ENCODE measurements around the gene SYNGR1.
"Not testable (repeated sequence)": the region's sequence is repeated elsewhere in the genome, so short reads cannot be mapped to it uniquely, and the experiment has no call there.

Gene SYNGR1

DNA sequence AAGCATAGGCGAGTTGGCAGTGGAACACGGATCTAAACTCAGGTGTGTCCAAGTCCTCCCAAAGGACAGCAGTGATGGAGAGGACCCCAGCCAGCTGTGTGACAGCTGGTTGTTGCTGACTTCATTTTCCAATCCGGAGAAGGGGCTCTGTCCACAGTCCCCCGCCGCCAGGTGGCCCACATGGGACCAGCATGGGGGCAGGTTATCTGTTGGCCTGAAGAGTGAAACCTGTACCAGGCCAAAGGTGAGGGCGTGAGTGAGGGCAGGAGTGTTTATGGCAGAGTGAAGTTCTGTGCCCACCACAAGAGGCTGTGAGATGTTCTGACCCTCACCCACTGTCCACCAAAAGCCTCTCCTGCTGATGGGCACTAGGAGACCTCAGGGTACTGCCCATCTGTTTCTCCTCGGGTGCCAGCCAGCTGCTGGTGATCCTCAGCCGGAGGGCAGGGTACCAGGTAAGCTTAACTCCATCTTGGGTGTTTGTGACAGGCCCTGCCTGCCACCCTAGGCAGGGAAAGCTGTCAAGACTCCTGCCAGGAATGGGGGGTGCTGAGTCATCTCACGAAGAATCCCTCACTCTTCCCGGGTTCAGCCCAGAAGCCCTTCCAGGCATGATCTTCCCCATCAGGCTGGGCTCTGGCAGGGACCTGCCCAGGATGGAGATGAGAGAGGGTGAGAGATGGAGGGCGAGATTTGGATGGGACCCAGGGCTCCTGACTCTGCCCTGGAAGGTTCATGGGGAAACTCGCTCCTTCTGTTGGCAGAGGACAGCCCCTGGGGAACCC lies 34.2 kb downstream of the SYNGR1 start:
- in situ Hi-C loops (cut with HindIII; ENCODE audit: low pct_ligation_motif_present, low pct_unique_long_range_greater_than_20kb, low sequenced_read_pairs) = loop anchor here (25.0 kb wide), 1 partner anchor 103 kb away; no protein-coding TSS in a partner anchor

DNA sequence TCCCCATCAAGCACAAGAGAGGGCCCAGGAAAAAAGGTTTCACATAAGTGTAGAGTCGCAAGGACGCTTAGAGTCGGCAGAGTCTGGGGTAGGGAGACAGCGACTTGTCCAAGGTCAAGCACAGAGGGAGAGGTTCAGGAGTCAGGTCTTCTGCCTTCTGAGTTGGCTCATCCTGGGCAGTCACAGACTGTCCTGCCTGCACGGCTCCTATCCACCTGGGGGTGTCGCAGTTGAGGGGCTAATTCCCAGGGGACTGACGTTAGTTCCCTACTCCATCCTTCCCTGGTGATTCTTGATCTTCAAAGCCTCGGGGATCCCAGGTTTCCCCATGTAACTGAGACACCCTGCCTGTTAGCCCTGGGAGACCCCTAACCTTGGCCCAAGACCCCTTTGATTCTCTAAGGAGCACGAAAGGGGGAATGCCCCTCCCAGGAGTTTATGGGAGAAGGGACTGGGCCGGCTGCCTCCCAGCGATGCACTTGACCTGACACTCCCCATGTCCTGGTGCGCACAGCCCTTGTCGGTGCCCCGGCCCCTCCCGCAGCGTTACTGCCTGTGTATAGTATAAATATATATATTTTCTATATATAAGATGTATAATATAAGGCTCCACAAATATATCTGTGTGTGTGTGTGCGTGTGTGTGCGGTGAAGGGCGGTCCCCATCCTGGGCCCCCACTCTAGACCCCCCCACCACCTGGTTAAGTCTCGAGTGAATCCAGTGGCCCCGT lies 35.1 kb downstream of the SYNGR1 start:
- in situ Hi-C loops (cut with HindIII; ENCODE audit: low pct_ligation_motif_present, low pct_unique_long_range_greater_than_20kb, low sequenced_read_pairs) = loop anchor here (25.0 kb wide), 1 partner anchor 102 kb away; no protein-coding TSS in a partner anchor
- DNase-seq = no peak

More for the DNA sequence above, 34.2 kb downstream of the SYNGR1 start:
- DNase-seq = no peak

DNA sequence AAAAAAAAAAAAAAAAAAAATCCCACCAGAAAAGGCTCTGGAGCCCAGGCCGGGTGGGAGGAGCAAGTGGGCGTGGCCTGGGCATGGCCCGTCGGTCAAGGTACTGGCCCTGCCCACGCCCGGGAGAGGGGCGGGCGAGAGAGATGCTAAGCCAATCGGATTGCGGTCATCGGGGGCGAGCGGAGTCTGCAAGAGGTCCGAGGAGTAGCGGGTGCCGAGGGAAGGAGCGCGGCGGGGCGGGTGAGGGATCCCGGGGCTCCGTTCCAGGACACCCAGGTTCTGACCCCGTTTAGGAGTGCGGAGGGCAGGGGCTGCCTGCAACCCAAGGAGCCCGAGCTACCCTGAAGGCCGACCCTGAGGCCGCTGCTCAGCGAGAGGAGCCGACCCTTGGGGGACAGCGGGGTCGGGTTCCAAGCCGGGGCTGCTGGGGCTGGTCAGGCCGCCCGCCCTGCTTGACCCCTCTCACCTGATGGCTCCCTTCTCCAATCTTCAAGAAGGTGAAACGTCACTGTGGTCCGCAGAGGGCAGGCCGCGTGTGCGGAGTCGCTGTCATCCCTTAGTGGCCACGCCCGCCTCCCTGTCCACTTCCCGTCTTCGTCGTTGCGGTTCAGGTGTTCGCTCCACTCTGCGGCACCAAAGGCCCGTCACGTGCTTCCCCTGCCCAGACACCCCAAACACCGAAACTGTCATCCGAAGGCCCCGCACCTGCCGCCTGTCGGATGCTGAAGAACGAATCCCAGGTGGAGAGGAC lies 38.6 kb downstream of the SYNGR1 start:
- DNase-seq = peak; percentile 88
- in situ Hi-C loops (cut with HindIII; ENCODE audit: low pct_ligation_motif_present, low pct_unique_long_range_greater_than_20kb, low sequenced_read_pairs) = loop anchor here (25.0 kb wide), 1 partner anchor 99 kb away; no protein-coding TSS in a partner anchor

DNA sequence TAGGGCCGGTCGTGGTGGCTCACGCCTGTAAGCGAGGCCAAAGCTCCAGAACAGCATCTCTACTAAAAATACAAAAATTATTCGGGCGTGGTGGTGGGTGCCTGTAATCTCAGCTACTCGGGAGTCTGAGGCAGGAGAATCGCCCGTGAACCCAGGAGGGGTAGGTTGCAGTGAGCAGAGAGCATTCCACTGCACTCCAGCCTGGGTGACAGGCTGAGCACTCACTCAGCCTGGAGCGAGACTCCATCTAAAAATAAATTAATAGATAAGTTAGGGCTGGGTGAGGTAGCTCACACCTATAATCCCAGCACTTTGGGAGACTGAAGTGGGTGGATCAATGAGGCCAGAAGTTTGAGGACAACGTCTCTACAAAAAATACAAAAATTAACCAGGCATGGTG lies 39.6 kb downstream of the SYNGR1 start:
- DNase-seq = no peak
- in situ Hi-C loops (cut with HindIII; ENCODE audit: low pct_ligation_motif_present, low pct_unique_long_range_greater_than_20kb, low sequenced_read_pairs) = loop anchor here (25.0 kb wide), 1 partner anchor 98 kb away; no protein-coding TSS in a partner anchor

DNA sequence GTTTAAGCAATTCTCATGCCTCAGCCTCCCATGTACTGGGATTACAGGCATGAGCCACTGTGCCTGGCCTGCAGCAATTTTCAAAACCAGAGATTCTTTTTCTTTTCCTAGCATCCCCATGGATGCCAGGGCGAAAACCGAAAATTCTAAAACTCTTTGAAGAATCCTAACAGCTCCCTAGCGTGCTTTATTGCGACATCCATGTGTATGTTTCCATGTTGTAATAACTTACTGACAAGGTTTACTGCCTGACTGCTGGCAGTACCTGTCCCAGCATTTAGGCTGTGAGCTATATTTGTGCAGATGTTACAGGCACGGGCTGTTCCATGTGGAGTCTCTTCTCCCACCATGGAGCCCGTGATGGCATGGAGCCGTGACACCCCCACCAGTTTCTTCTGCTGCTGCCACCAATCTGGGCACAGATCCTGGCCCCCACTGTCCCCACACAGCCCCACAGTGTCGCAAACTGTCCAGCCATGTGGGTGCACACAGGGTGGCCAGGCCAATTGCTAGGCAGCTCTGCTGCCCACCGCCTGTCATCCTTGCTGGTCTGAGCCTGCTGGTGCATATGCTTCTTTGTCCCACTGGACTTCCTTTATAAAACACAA lies 42.7 kb downstream of the SYNGR1 start:
- in situ Hi-C loops (cut with HindIII; ENCODE audit: low pct_ligation_motif_present, low pct_unique_long_range_greater_than_20kb, low sequenced_read_pairs) = loop anchor here (25.0 kb wide), 1 partner anchor 95 kb away; no protein-coding TSS in a partner anchor
- DNase-seq = no peak

DNA sequence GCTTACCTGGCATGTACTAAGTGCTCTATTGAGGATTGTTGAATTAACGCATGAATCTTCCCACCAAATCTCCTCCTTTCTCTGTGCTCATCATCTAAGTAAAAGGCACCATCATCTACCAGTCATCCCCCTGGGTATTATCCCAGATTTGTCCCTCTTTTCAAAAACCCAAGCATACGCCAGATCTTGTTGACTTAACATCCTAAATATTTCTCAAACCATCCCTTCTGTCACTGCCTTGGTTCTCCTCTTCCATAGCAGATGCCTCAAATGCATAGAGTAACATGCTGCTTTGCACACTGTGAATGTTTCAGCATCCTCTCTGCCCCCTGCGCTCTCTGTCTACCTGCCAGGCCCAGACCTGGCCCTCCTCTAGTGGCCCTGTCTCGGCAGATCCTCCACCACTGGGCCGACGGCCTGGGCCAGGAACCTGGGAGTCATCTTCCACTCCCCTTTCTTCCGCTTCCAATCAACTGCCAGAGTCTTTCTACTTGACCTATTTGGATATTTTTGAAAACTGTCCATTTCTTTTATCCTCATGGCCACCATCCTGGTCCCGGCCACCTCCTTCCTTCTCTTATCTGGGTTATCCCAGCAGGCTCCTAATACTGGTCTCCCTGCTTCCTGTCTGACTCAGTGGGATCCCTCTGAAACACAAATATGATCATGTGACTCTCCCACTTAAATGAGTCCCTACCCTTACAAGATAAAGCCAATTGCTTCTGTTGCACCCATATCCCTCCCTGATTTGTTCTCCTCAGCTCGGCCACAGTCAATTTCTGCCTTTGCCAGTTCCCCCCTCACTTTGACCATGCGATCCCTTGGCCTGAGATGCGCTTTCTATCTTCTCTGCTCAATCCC lies 46.4 kb downstream of the SYNGR1 start:
- in situ Hi-C loops (cut with HindIII; ENCODE audit: low pct_ligation_motif_present, low pct_unique_long_range_greater_than_20kb, low sequenced_read_pairs) = loop anchor here (25.0 kb wide), 1 partner anchor 91 kb away; no protein-coding TSS in a partner anchor
- no peak for DNase-seq

DNA sequence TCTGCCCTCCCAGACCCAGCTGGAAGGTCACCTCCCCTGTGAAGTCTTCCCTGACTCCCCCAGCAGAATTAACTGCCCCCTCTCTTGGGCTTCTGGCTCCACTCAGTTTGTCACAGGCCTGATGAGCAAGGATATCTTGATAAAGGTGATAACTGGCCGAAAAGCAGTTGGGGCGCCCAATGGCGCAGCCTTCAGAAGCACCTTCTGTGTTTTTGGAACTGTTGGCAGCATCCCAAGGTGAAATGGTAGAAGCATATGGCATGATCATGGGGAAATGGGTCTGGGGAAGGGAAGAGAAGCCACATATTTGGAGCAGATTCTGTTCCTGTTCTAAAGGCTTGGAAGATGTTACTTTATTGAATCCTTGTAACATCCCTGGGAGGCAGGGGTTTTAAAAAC lies 47.0 kb downstream of the SYNGR1 start:
- no peak for DNase-seq
- in situ Hi-C loops (cut with HindIII; ENCODE audit: low pct_ligation_motif_present, low pct_unique_long_range_greater_than_20kb, low sequenced_read_pairs) = loop anchor here (25.0 kb wide), 1 partner anchor 91 kb away; no protein-coding TSS in a partner anchor

DNA sequence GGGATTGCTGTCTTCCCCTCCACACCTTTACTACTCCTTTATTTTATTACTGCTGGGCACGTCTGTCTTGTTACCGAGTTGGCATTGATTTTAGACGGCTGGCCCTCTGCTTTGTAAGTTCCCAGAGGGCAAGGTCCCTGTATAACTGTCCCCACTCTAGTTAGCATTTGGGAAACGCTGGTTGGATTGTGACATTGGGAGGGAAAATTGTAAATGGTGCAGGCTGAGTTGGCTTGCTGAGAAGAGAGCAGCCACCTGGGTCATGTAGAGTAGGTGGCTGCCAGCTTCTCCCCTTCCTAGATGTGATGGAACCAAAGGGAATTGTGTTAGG lies 51.5 kb downstream of the SYNGR1 start:
- in situ Hi-C loops (cut with HindIII; ENCODE audit: low pct_ligation_motif_present, low pct_unique_long_range_greater_than_20kb, low sequenced_read_pairs) = no loop called here
- DNase-seq = no peak

DNA sequence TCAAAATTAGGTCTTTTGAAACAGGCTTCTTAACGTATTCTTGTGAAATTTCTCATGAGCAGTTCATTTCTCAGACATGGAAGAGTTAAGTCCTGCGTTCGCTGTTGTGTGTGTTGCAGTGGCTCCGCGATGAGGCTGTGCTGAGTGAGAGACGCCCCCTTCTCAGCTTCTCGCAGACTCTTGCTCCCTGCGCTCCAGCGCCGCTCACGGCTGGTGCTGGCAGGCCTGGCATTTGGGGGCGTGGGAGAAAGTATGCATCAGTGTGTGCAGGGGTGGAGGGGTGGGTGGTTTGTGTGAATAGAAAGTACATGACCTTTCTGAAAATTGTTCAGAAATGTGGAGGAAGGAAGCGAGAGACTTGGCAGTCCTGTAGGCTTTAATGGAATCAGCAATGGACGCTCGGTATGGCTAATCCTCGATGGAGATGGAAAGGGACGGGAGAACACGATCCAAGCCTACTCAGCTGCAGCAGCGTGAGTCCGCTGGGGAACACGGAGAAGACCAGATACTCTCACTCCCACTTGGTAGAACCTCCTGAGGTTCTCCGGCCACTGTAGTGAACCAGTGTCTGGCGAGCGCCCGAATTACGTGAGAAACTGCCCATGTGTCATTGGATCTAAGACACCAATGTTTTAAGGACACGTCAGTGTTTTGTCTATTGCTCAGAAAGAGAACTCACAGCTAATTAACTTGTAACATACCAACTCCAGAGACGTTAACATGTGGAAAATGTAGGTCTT lies 55.7 kb downstream of the SYNGR1 start:
- in situ Hi-C loops (cut with HindIII; ENCODE audit: low pct_ligation_motif_present, low pct_unique_long_range_greater_than_20kb, low sequenced_read_pairs) = no loop called here
- DNase-seq = no peak

DNA sequence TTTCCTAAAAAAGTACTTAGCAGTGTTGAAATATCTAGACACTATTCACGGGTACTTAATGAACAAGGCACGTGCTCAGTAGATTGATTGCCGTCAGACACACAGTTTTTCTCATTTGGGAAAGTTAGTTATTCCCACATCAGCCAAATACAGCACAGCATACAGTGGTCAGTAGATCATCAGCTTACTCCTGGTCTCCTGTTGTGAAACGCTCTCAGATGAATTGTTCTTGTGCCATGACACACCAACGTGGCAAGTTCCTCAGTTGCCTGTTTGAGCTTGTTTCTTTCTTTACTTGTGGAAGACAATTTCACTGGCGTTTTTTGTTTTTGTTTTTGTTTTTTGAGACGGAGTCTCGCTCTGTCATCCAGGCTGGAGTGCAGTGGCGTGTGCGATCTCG lies 58.4 kb downstream of the SYNGR1 start:
- in situ Hi-C loops (cut with HindIII; ENCODE audit: low pct_ligation_motif_present, low pct_unique_long_range_greater_than_20kb, low sequenced_read_pairs) = no loop called here
- no peak for DNase-seq

DNA sequence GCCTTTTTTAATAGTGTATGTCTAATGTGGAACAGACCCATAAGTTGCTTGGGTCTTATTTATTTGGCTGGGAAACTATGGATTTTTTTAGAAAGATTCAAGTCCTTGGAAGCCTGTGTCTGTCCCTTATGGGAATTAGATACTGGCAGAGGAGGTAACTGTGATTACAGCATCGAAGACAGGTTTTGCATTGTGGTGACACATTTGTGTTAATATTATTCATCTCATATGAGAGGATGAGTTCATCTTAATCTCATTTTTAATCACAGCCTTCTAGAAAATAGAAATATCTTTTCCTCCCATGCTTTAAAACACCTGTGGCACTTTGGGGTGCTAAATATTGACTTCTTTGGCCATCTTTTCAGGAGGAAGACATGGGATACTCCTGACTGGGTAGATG lies 59.0 kb downstream of the SYNGR1 start:
- in situ Hi-C loops (cut with HindIII; ENCODE audit: low pct_ligation_motif_present, low pct_unique_long_range_greater_than_20kb, low sequenced_read_pairs) = no loop called here
- DNase-seq = no peak

DNA sequence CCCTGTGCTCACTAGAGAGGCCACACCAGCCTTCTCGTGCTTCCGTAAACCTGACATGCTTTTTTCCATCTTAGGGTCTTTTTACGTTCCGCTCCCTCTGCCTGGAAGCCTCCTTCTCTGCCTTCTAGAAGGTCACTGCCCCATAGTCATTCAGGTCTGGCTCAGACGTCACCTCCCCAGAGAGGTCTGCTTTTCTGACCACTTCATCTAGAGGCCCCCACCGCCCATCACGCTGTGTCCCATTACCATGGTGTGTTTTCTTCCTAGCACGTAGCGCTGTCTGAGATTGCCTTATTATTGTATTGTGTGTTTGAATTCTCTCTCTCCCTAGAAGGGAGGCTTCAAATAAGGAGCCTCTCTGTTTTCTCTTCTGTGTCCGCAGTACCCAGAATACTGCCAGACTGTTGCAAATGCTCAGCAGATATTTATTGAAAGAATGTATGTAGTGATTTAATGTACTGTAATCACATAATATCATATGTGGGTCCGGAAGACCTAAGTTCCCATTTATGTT lies 59.8 kb downstream of the SYNGR1 start:
- in situ Hi-C loops (cut with HindIII; ENCODE audit: low pct_ligation_motif_present, low pct_unique_long_range_greater_than_20kb, low sequenced_read_pairs) = no loop called here
- no peak for DNase-seq

DNA sequence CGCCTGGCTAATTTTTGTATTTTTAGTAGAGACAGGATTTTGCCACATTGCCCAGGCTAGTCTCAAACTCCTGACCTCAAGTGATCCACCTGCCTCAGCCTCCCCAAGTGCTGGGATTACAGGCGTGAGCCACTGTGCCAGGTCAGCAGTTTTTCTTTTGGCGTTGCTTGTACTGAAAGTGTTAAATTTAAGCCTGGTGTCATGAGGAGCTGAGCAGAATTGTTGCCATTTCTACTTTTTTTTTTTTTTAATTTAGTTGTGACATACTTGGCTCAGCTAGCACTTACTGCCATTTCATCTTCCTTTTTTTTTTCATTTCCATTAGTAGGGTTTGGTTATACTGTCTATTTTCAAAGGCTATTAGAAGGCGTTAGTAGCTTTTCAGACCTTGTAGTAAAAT lies 60.5 kb downstream of the SYNGR1 start:
- DNase-seq = no peak
- in situ Hi-C loops (cut with HindIII; ENCODE audit: low pct_ligation_motif_present, low pct_unique_long_range_greater_than_20kb, low sequenced_read_pairs) = no loop called here

DNA sequence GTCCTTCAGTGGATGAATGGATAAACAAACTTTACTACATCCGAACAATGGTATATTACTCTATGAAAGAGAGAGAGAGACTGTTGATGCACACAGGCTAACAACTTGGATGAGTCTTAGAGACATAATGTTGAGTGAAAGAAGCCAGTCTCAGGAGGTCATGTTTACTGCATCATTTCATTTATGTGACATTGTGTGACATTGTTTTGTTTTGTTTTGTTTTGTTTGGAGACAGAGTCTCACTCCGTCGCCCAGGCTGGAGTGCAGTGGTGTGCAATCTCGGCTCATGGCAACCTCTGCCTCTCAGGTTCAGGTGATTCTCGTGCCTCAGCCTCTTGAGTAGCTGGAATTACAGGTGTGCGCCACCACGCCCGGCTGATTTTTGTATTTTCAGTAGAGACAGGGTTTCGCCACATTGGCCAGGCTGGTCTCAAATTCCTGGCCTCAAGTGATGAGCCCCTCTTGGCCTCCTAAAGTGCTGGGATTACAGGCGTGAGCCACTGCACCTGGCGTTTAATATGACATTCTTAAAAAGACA lies 62.1 kb downstream of the SYNGR1 start:
- in situ Hi-C loops (cut with HindIII; ENCODE audit: low pct_ligation_motif_present, low pct_unique_long_range_greater_than_20kb, low sequenced_read_pairs); DNase-seq: not testable (repeated sequence)

DNA sequence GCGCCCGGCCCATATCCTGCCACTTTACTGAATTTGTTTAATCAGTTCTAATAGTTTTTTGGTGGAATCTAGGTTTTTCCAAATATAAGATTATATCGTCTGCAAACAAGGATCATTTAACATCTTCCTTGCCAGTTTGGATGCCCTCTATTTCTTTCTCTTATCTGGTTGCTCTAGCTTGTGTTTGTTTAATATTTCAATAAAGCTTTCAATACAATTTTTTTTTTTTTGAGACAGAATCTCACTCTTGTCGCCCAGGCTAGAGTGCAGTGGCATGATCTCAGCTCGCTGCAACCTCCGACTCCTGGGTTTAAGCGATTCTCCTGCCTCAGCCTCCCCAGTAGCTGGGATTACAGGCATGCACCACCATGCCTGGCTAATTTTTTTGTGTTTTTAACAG lies 63.4 kb downstream of the SYNGR1 start:
- in situ Hi-C loops (cut with HindIII; ENCODE audit: low pct_ligation_motif_present, low pct_unique_long_range_greater_than_20kb, low sequenced_read_pairs) = not testable (repeated sequence)

DNA sequence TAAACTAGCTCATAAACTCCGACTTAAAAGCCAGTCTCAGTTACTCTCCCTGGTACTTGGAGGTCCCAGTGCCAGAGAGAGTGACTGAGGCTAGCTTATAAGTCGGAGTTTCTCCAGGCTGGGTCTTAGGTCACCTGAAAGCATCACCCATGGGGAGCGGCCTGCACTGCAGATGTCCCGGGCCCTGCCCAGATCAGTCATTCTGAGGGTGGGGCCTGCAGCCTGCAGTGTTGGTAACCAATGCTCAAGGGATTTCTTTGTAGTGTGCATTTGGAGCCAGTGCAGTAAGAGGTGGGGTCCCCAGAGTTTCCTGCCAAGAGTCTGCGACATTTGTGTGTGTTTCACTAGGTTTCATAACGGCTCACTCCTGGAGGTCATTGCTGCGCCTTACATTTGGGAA lies 64.6 kb downstream of the SYNGR1 start:
- in situ Hi-C loops (cut with HindIII; ENCODE audit: low pct_ligation_motif_present, low pct_unique_long_range_greater_than_20kb, low sequenced_read_pairs) = no loop called here
- no peak for DNase-seq

More for the DNA sequence above, 63.4 kb downstream of the SYNGR1 start:
- not testable (repeated sequence) for DNase-seq

DNA sequence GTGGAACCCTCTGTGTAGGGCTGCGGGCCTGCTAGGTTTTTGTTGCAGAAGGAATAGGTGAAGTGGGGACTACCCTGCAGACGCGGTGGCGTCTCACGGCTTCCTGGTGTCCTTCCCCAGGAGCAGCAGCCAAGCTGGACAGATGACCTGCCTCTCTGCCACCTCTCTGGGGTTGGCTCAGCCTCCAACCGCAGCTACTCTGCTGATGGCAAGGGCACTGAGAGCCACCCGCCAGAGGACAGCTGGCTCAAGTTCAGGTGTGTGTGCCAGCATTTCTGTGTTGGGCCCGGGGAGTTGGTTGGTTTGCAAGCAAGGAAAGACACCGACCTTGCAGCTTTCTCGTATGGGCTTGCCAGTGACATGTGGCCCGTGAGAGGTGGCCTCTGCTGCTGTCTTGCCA lies 65.1 kb downstream of the SYNGR1 start:
- no peak for DNase-seq
- in situ Hi-C loops (cut with HindIII; ENCODE audit: low pct_ligation_motif_present, low pct_unique_long_range_greater_than_20kb, low sequenced_read_pairs) = no loop called here

All from ACHN (cell line).